Panc1 (cell line): ENCODE results near the gene AURKAIP1. TPM values are rescaled to one million over a fixed set of nuclear protein-coding genes. Genes with fewer than 3 reads are reported as not detected.

Source experiments
- ATAC-seq: fragments of 200-7000 bp; cut with Tn5 transposase; 2 replicates; pipeline ENCODE4 v1.9.1; 2020; ENCODE audit warnings: mild to moderate bottlenecking, moderate library complexity
- BruUV-seq: library from RNA; stranded (reverse); fragments of 400-500 nt; replicated peaks from 2 replicates; lab custom pipeline; 2021; lab: Mats Ljungman, UMichigan
- CTCF ChIA-PET: fragments of 300-600 bp; sonication (Branson Sonifier 250); formaldehyde crosslinking; loops from one replicate; lab custom pipeline; 2022; ENCODE audit warnings: antibody characterized with exemption; lab: Charles Lee
- POLR2A ChIA-PET: fragments of 300-600 bp; sonication (Branson Sonifier 250); formaldehyde crosslinking; loops from one replicate; lab custom pipeline; 2022; ENCODE audit warnings: antibody characterized with exemption; lab: Charles Lee
- DNase-seq: peaks from one replicate; pipeline ENCODE4 v3.0.0-alpha.2; 2010; ENCODE audit warnings: low read depth, low spot score
- H3K27ac ChIP-seq: 2 replicates; pipeline ENCODE4 v1.5.1; 2011; ENCODE audit warnings: mild to moderate bottlenecking, low read length, inconsistent platforms
- H3K27me3 ChIP-seq: fragments of 200-500 bp; sonication (Bioruptor generic); 2 replicates; pipeline ENCODE4 v1.6.0; 2014; ENCODE audit warnings: low read length, inconsistent platforms; ENCODE audit not compliant: control insufficient read depth, insufficient read depth
- H3K36me3 ChIP-seq: fragments of 200-500 bp; sonication (Bioruptor generic); 2 replicates; pipeline ENCODE4 v1.5.1; 2014; ENCODE audit warnings: inconsistent platforms, mild to moderate bottlenecking, low read length, moderate library complexity; ENCODE audit not compliant: control insufficient read depth, insufficient read depth
- H3K4me1 ChIP-seq: 2 replicates; pipeline ENCODE4 v1.5.1; 2011; ENCODE audit warnings: inconsistent platforms, mild to moderate bottlenecking, low read length, moderate library complexity; ENCODE audit not compliant: control insufficient read depth, insufficient read depth
- H3K4me3 ChIP-seq, 2 experiments: 2 replicates each; pipeline ENCODE4 v1.5.1; 2011 to 2012; ENCODE audit warnings: low read depth in 2 of 2, low read length in 2 of 2, mild to moderate bottlenecking in 2 of 2, inconsistent platforms in 1 of 2, moderate library complexity in 1 of 2
- H3K9me3 ChIP-seq: fragments of 200-500 bp; sonication (Bioruptor generic); 2 replicates; pipeline ENCODE4 v1.5.1; 2014; ENCODE audit warnings: low read depth, mild to moderate bottlenecking, inconsistent platforms, low read length, moderate library complexity; ENCODE audit not compliant: control insufficient read depth, insufficient read depth
- POLR2AphosphoS5 ChIP-seq: IDR thresholded peaks from 2 replicates; pipeline ENCODE4 v1.6.1; 2012; ENCODE audit warnings: mild to moderate bottlenecking, low read depth, low read length, moderate library complexity
- SIN3A ChIP-seq: IDR thresholded peaks from 2 replicates; pipeline ENCODE4 v1.6.1; 2012; ENCODE audit warnings: low read depth, mild to moderate bottlenecking, low read length, moderate library complexity, borderline replicate concordance; ENCODE audit not compliant: insufficient read depth
- TCF7L2 ChIP-seq: IDR thresholded peaks from 2 replicates; pipeline ENCODE4 v1.6.1; 2011; ENCODE audit warnings: mild to moderate bottlenecking, low read depth, low read length, inconsistent platforms
- in situ Hi-C: cut with HindIII; loops from 2 replicates; pipeline ENCODE4 v1.10.0; 2016; ENCODE audit warnings: low sequenced_read_pairs, low pct_unique_long_range_greater_than_20kb
- intact Hi-C: fragments of 100-400 bp; cut with micrococcal nuclease; formaldehyde crosslinking; loops from one replicate; pipeline ENCODE4 v1.10.0; 2022; ENCODE audit not compliant: unreplicated experiment
- total RNA-seq: library from RNA; stranded (reverse); gene quantifications from one replicate; pipeline ENCODE4 v1.2.1, GENCODE V29; 2021; ENCODE audit not compliant: unreplicated experiment
- TF ChIP-seq, protein P1 (sequence below): fragments of 450-650 bp; IDR thresholded peaks from 2 replicates; pipeline ENCODE4 v1.5.1; 2017; ENCODE audit warnings: mild to moderate bottlenecking
- TF ChIP-seq, protein P2 (sequence below), 2 experiments: IDR thresholded peaks; 2 replicates each; pipeline ENCODE4 v1.6.1; 2011 to 2012; ENCODE audit warnings: low read depth in 2 of 2, control low read depth in 1 of 2, low read length in 1 of 2, mild to moderate bottlenecking in 1 of 2, moderate library complexity in 1 of 2; ENCODE audit not compliant: insufficient read depth in 1 of 2

Gene AURKAIP1
- total RNA-seq, 1 experiment from 2014 or later, result 335 TPM

DNA sequence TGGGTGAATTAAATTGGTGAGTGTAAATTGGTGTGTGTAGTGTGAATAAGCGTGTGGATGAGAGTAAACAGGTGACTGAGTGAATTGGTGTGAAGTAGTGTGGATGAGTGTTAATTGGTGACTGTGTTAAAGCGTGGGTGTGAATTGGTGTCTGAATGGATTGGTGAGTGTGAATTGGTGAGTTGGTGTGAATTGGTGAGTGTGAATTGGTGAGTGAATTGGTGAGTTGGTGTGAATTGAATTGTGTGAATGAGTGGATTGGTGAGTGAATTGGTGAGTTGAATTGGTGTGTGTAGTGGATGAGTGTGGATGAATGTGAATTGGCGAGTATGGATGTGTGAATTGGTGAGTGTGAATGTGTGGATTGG lies 8.3 kb downstream of the AURKAIP1 start:
- H3K4me3 ChIP-seq, result no peak overlapping the region
- no TSS peak for BruUV-seq
- POLR2A ChIA-PET, result no interaction called here
- no peaks in the 10 kb centered on the region for H3K9me3 ChIP-seq
- DNase-seq, result no peak
- intact Hi-C loops (no loop called here), in situ Hi-C loops (no loop called here)
- TF ChIP-seq, protein P1, sequence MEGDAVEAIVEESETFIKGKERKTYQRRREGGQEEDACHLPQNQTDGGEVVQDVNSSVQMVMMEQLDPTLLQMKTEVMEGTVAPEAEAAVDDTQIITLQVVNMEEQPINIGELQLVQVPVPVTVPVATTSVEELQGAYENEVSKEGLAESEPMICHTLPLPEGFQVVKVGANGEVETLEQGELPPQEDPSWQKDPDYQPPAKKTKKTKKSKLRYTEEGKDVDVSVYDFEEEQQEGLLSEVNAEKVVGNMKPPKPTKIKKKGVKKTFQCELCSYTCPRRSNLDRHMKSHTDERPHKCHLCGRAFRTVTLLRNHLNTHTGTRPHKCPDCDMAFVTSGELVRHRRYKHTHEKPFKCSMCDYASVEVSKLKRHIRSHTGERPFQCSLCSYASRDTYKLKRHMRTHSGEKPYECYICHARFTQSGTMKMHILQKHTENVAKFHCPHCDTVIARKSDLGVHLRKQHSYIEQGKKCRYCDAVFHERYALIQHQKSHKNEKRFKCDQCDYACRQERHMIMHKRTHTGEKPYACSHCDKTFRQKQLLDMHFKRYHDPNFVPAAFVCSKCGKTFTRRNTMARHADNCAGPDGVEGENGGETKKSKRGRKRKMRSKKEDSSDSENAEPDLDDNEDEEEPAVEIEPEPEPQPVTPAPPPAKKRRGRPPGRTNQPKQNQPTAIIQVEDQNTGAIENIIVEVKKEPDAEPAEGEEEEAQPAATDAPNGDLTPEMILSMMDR, result no peak
- no peak for TF ChIP-seq SIN3A
- no peak for TF ChIP-seq POLR2AphosphoS5
- no peak for TF ChIP-seq TCF7L2
- TF ChIP-seq, protein P2, sequence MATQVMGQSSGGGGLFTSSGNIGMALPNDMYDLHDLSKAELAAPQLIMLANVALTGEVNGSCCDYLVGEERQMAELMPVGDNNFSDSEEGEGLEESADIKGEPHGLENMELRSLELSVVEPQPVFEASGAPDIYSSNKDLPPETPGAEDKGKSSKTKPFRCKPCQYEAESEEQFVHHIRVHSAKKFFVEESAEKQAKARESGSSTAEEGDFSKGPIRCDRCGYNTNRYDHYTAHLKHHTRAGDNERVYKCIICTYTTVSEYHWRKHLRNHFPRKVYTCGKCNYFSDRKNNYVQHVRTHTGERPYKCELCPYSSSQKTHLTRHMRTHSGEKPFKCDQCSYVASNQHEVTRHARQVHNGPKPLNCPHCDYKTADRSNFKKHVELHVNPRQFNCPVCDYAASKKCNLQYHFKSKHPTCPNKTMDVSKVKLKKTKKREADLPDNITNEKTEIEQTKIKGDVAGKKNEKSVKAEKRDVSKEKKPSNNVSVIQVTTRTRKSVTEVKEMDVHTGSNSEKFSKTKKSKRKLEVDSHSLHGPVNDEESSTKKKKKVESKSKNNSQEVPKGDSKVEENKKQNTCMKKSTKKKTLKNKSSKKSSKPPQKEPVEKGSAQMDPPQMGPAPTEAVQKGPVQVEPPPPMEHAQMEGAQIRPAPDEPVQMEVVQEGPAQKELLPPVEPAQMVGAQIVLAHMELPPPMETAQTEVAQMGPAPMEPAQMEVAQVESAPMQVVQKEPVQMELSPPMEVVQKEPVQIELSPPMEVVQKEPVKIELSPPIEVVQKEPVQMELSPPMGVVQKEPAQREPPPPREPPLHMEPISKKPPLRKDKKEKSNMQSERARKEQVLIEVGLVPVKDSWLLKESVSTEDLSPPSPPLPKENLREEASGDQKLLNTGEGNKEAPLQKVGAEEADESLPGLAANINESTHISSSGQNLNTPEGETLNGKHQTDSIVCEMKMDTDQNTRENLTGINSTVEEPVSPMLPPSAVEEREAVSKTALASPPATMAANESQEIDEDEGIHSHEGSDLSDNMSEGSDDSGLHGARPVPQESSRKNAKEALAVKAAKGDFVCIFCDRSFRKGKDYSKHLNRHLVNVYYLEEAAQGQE (IDR thresholded peaks at IDR 0.05; ENCODE audit: insufficient read depth in 1 of 2, low read depth in 2 of 2, low read length in 1 of 2), result no peak
- no peak for ATAC-seq
- H3K27me3 ChIP-seq, result no peaks in the 10 kb centered on the region
- CTCF ChIA-PET, result no interaction called here
- peaks cover 7% of the 10 kb centered on the region for H3K4me1 ChIP-seq
- H3K27ac ChIP-seq, result no peak overlapping the region
- no peaks in the 10 kb centered on the region for H3K36me3 ChIP-seq

DNA sequence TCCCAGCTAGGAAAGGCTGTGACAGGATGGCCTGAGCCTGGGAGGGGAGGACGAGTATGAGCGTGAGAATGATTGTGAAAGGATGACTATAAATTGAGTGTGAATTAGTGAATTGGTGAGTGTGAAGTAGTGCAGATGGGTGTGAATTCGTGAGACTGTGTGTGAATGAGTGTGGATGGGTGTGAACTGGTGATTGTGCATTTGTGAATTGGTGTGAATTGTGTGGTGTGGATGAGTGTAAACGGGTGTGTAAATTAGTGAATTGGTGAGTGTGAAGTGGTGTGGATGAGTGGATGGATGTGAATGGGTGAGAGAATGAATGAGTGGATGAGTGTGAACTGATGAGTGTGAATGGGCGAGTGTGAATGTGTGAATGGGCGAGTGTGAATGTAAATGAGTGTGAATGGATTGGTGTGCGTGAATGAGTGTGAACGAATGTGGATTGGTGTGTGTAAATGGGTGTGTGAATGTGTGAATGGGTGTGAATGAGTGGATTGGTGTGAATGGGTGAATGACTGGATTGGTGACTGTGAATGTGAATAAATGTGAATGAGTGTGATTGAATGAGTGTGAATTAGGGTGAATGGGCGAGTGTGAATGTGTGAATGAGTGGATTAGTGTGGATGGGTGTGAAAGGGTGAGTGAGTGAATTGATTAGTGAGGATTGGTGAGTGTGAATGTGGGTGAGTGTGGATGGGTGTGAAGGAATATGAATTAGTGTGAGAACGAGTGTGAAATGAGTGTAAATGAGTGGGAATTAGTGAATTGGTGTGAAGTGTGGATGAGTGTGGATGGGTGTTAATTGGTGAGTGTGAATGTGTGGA lies 8.9 kb downstream of the AURKAIP1 start:
- TF ChIP-seq POLR2AphosphoS5 (no peak), TCF7L2 (no peak), SIN3A (no peak)
- TF ChIP-seq, protein P1, result no peak
- TF ChIP-seq, protein P2 (IDR thresholded peaks at IDR 0.05; ENCODE audit: insufficient read depth in 1 of 2, low read depth in 2 of 2, low read length in 1 of 2), result no peak
- Histone ChIP-seq H3K27ac (no peak overlapping the region), H3K36me3 (no peaks in the 10 kb centered on the region), H3K27me3 (no peaks in the 10 kb centered on the region), H3K9me3 (no peaks in the 10 kb centered on the region), H3K4me3 (no peak overlapping the region), H3K4me1 (peaks cover 12% of the 10 kb centered on the region)
- intact Hi-C loops (no loop called here), in situ Hi-C loops (no loop called here)
- CTCF ChIA-PET, result no interaction called here
- DNase-seq, result no peak
- TSS peak; percentile 76 for BruUV-seq
- POLR2A ChIA-PET, result no interaction called here
- ATAC-seq, result no peak
